Colonic mucosa (tissue), 4 donors: Measurements from ENCODE around the gene GATA3. TPM values are rescaled to one million over a fixed set of nuclear protein-coding genes. Genes with fewer than 3 reads are reported as not detected.

Experiments
- DNase-seq: peaks from one replicate; pipeline ENCODE4 v3.0.0-alpha.2; 2020
- H3K27ac ChIP-seq: fragments of 200-600 bp; one replicate; pipeline ENCODE4 v1.8.0; 2021
- H3K27me3 ChIP-seq: fragments of 200-600 bp; one replicate; pipeline ENCODE4 v1.8.0; 2021
- H3K36me3 ChIP-seq: fragments of 200-600 bp; one replicate; pipeline ENCODE4 v1.8.0; 2021
- H3K4me1 ChIP-seq: fragments of 200-600 bp; one replicate; pipeline ENCODE4 v1.8.0; 2021; ENCODE audit warnings: mild to moderate bottlenecking
- H3K4me3 ChIP-seq: fragments of 200-600 bp; one replicate; pipeline ENCODE4 v1.8.0; 2021
- H3K9ac ChIP-seq, 2 donors: one replicate each; pipeline ENCODE4 v1.7.0; 2013; ENCODE audit warnings: control low read depth in 2 of 2, low read depth in 2 of 2, low read length in 2 of 2
- H3K9me3 ChIP-seq: fragments of 200-600 bp; one replicate; pipeline ENCODE4 v1.8.0; 2021
- CTCF ChIP-seq: fragments of 200-600 bp; IDR thresholded peaks from one replicate; pipeline ENCODE4 v1.8.0; 2022; ENCODE audit warnings: antibody characterized with exemption, mild to moderate bottlenecking
- intact Hi-C: fragments of 100-400 bp; cut with DNase I; formaldehyde crosslinking; loops from one replicate; pipeline ENCODE4 v1.14.1; 2022
- total RNA-seq, 2 donors: library from RNA; stranded (reverse); fragmentation: NEBNext Ultra II Directional in 1 of 2; extraction: Animal tissue kit (Norgen Biotek cat#: 25700) in 1 of 2; gene quantifications; one replicate each; pipeline ENCODE4 v1.2.1, GENCODE V29; 2021
- donor health status: healthy.
- donor health status: DM: no; HTN: no; CAD: no.
- donor health status: DM: no; HTN: no; CAD: no.

GATA3 gene
- total RNA-seq, 2 donors from 2014 or later, result 0.48 to 0.54 TPM

DNA sequence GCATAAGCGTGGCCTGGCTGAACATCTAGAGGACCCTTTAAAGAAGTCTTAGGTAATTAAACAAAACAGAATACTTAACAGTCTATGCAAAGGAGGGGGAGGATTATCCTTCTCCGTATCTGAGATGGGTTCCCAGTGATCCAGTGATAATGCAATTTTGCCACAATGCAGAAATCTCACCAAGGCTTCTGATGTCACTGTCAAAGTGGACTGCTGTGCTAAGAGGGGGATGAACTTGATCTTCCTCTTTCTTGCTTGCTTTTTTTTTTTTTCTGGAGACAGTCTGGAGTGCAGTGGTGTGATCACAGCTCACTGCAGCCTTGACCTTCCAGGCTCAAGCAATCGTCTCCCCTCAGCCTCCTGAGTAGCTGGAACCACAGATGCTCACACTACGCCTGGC lies 30.8 kb downstream of the GATA3 start:
- Histone ChIP-seq H3K9ac (no peak overlapping the region), H3K4me1 (no peaks in the 10 kb centered on the region), H3K36me3 (no peaks in the 10 kb centered on the region), H3K27ac (no peak overlapping the region), H3K4me3 (no peak overlapping the region), H3K9me3 (no peaks in the 10 kb centered on the region), H3K27me3 (no peaks in the 10 kb centered on the region)
- intact Hi-C loops, result no loop called here
- DNase-seq, result no peak
- no peak for TF ChIP-seq CTCF

DNA sequence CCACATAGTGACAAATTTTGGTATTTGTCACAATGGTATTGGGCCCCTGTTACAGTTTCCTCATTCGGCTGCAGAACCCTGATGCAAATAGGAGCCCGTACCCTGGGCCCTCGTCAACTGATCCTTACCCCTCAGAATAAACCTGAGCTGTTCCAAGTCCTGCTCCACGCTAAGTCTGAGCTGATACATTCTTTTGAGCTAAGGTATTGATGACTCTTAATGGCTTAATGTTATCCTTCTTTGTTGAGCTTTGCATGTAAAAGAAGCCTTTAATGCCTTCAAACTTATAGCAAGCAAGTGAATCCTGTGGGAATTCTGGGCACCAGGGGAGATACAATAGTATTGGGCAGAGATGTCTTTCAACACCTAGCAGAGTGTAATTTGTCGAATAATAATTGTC lies 31.8 kb downstream of the GATA3 start:
- no peak overlapping the region for H3K27ac ChIP-seq
- TF ChIP-seq CTCF, result no peak
- intact Hi-C loops, result no loop called here

DNA sequence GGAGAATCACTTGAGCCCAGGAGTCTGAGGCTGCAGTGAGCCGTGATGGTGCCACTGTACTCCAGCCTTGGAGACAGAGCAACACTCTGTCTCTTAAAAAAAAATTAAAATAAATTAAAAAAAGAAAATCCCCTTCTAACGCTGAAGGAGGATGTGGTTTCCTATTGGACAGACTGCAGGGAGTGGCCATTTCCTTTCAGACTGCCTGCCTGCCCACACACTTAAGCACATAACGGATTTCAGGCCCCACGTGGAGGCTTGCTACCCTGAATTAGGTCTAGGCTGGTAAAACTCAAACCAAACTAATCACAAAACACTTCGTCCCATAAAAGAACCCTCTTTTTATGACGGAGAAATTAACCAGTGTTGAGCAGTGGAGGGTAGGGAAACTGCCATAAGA lies 34.0 kb downstream of the GATA3 start:
- intact Hi-C loops, result no loop called here
- TF ChIP-seq CTCF, result no peak
- no peaks in the 10 kb centered on the region for H3K27me3 ChIP-seq
- no peaks in the 10 kb centered on the region for H3K36me3 ChIP-seq
- H3K4me1 ChIP-seq, result no peaks in the 10 kb centered on the region
- no peak overlapping the region for H3K9ac ChIP-seq
- H3K4me3 ChIP-seq, result no peak overlapping the region
- no peak overlapping the region for H3K27ac ChIP-seq
- H3K9me3 ChIP-seq, result no peaks in the 10 kb centered on the region
- no peak for DNase-seq

More for the DNA sequence above, 31.8 kb downstream of the GATA3 start:
- Histone ChIP-seq H3K27me3 (no peaks in the 10 kb centered on the region), H3K9ac (no peak overlapping the region), H3K9me3 (no peaks in the 10 kb centered on the region), H3K4me3 (no peak overlapping the region), H3K4me1 (no peaks in the 10 kb centered on the region), H3K36me3 (no peaks in the 10 kb centered on the region)
- DNase-seq, result no peak

- Histone ChIP-seq H3K27me3 (no peaks in the 10 kb centered on the region), H3K4me1 (no peaks in the 10 kb centered on the region), H3K27ac (no peak overlapping the region), H3K9me3 (no peaks in the 10 kb centered on the region), H3K36me3 (no peaks in the 10 kb centered on the region), H3K9ac (no peak overlapping the region), H3K4me3 (no peak overlapping the region)
- TF ChIP-seq CTCF, result no peak
- DNase-seq, result no peak
- intact Hi-C loops, result no loop called here
Measured at GRCh38 chr10:8092428-8092827, 37.9 kb downstream of the GATA3 start.

- TF ChIP-seq CTCF, result no peak
- H3K4me3 ChIP-seq, result no peak overlapping the region
- intact Hi-C loops, result no loop called here
Measured at GRCh38 chr10:8095959-8096358, 41.5 kb downstream of the GATA3 start.

GRCh38 chr10:8096931-8097330 lies 42.4 kb downstream of the GATA3 start:
- no peaks in the 10 kb centered on the region for H3K4me1 ChIP-seq
- H3K4me3 ChIP-seq, result no peak overlapping the region
- no peaks in the 10 kb centered on the region for H3K9me3 ChIP-seq
- no peaks in the 10 kb centered on the region for H3K36me3 ChIP-seq
- no peak for TF ChIP-seq CTCF
- intact Hi-C loops, result no loop called here
- DNase-seq, result no peak
- no peak overlapping the region for H3K27ac ChIP-seq
- H3K9ac ChIP-seq, result no peak overlapping the region
- H3K27me3 ChIP-seq, result no peaks in the 10 kb centered on the region

More at GRCh38 chr10:8095959-8096358, 41.5 kb downstream of the GATA3 start:
- H3K9ac ChIP-seq, result no peak overlapping the region
- H3K27me3 ChIP-seq, result no peaks in the 10 kb centered on the region
- no peak for DNase-seq
- no peaks in the 10 kb centered on the region for H3K9me3 ChIP-seq
- no peak overlapping the region for H3K27ac ChIP-seq
- no peaks in the 10 kb centered on the region for H3K36me3 ChIP-seq
- no peaks in the 10 kb centered on the region for H3K4me1 ChIP-seq
